ENCODE data around the gene CREBRF.

DNA sequence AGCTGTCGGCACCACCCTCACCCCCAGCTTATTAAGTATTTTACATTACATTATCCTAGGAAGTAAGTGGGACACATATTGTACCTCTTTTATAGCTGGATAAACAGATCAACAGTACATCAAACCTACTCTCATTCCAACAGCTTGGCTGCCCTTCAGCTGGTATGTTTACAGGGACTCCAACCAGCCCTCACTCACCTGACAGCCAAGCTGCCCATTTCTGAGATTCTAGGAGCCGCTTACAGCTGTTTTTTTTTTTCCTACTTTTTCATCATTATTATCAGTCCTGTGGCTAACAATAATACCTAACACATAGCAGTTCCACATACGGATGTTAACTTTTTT is 13.4 kb upstream of the CREBRF start:
- TF ChIP-seq, protein P1, sequence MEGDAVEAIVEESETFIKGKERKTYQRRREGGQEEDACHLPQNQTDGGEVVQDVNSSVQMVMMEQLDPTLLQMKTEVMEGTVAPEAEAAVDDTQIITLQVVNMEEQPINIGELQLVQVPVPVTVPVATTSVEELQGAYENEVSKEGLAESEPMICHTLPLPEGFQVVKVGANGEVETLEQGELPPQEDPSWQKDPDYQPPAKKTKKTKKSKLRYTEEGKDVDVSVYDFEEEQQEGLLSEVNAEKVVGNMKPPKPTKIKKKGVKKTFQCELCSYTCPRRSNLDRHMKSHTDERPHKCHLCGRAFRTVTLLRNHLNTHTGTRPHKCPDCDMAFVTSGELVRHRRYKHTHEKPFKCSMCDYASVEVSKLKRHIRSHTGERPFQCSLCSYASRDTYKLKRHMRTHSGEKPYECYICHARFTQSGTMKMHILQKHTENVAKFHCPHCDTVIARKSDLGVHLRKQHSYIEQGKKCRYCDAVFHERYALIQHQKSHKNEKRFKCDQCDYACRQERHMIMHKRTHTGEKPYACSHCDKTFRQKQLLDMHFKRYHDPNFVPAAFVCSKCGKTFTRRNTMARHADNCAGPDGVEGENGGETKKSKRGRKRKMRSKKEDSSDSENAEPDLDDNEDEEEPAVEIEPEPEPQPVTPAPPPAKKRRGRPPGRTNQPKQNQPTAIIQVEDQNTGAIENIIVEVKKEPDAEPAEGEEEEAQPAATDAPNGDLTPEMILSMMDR (IDR thresholded peaks at IDR 0.05): no peak
- TF ChIP-seq POLR2A (IDR thresholded peaks at IDR 0.05): no peak

Data from adrenal gland (tissue), 5 donors.